Effector memory CD4-positive, alpha-beta T cell (primary cell): ENCODE data around the gene KCNA2.

ENCODE experiments used
- DNase-seq, 3 donors: peaks; one replicate each; pipeline ENCODE4 v3.0.0-alpha.2; 2020
- H3K27ac ChIP-seq: 2 replicates; pipeline ENCODE4 v1.7.0; 2013; ENCODE audit warnings: mild to moderate bottlenecking, low read length, moderate library complexity; ENCODE audit not compliant: insufficient read depth, poor library complexity, severe bottlenecking
- H3K27me3 ChIP-seq: replicated peaks from 2 replicates; pipeline ENCODE4 v1.7.0; 2013; ENCODE audit warnings: mild to moderate bottlenecking, low read length; ENCODE audit not compliant: insufficient read depth, control insufficient read depth, poor library complexity, severe bottlenecking
- H3K36me3 ChIP-seq: 2 replicates; pipeline ENCODE4 v1.7.0; 2013; ENCODE audit warnings: mild to moderate bottlenecking, low read length, moderate library complexity; ENCODE audit not compliant: control insufficient read depth, insufficient read depth
- H3K4me1 ChIP-seq: 2 replicates; pipeline ENCODE4 v1.7.0; 2013; ENCODE audit warnings: low read length, mild to moderate bottlenecking; ENCODE audit not compliant: control insufficient read depth, insufficient read depth, poor library complexity, severe bottlenecking
- H3K4me3 ChIP-seq: 2 replicates; pipeline ENCODE4 v1.7.0; 2013; ENCODE audit warnings: low read length, low read depth, mild to moderate bottlenecking; ENCODE audit not compliant: insufficient read depth, poor library complexity, severe bottlenecking
- H3K9me3 ChIP-seq: 2 replicates; pipeline ENCODE4 v1.7.0; 2013; ENCODE audit warnings: mild to moderate bottlenecking, low read length, moderate library complexity; ENCODE audit not compliant: control insufficient read depth
- total RNA-seq, 3 donors: gene quantifications; one replicate each; lab custom pipeline; 2026; lab: John Stamatoyannopoulos, UW

Gene KCNA2
- 5.1 to 5.8 (median 5.2) reads per million in 3 donors for total RNA-seq

- H3K4me1 ChIP-seq, result peaks cover 15% of the 10 kb centered on the region
These were observed at the start of gene KCNA2 for GRCh38 chr1:110605901-110606656. Gene KCNA2 (minus strand): TSS chr1:110606358. CDS start chr1:110604782, 1,576 bp downstream.

GRCh38 chr1:110650609-110651008, 44.5 kb upstream of the KCNA2 start:
- no peak for DNase-seq
- Histone ChIP-seq H3K36me3 (no peaks in the 10 kb centered on the region), H3K4me1 (peaks cover 41% of the 10 kb centered on the region), H3K27me3 (no peaks in the 10 kb centered on the region), H3K4me3 (no peak overlapping the region), H3K9me3 (no peaks in the 10 kb centered on the region), H3K27ac (no peak overlapping the region)

More at GRCh38 chr1:110605901-110606656, at the start of gene KCNA2:
- no peaks in the 10 kb centered on the region for H3K36me3 ChIP-seq
- no peak for DNase-seq
- H3K4me3 ChIP-seq, result peak within 1 kb of the TSS; percentile 79
- H3K27ac ChIP-seq, result no peak within 1 kb of the TSS
- H3K9me3 ChIP-seq, result no peaks in the 10 kb centered on the region
- peaks cover 37% of the 10 kb centered on the region for H3K27me3 ChIP-seq

- DNase-seq, result no peak
- Histone ChIP-seq H3K4me3 (no peak overlapping the region), H3K27ac (peak overlapping the region; percentile 61), H3K9me3 (no peaks in the 10 kb centered on the region), H3K4me1 (peaks cover 59% of the 10 kb centered on the region), H3K36me3 (no peaks in the 10 kb centered on the region), H3K27me3 (no peaks in the 10 kb centered on the region)
These were observed 42.3 kb upstream of the KCNA2 start for GRCh38 chr1:110648417-110648816.

GRCh38 chr1:110647254-110647891, 41.2 kb upstream of the KCNA2 start:
- DNase-seq, result no peak
- Histone ChIP-seq H3K4me1 (peaks cover 66% of the 10 kb centered on the region), H3K27ac (peak overlapping the region; percentile 61), H3K9me3 (no peaks in the 10 kb centered on the region), H3K4me3 (peak overlapping the region; percentile 10), H3K36me3 (no peaks in the 10 kb centered on the region), H3K27me3 (no peaks in the 10 kb centered on the region)

- no peaks in the 10 kb centered on the region for H3K36me3 ChIP-seq
- peaks cover 66% of the 10 kb centered on the region for H3K4me1 ChIP-seq
- no peaks in the 10 kb centered on the region for H3K9me3 ChIP-seq
- no peaks in the 10 kb centered on the region for H3K27me3 ChIP-seq
- DNase-seq, result no peak
- peak overlapping the region; percentile 61 for H3K27ac ChIP-seq
- no peak overlapping the region for H3K4me3 ChIP-seq
These were observed 39.9 kb upstream of the KCNA2 start for GRCh38 chr1:110645821-110646735.

GRCh38 chr1:110645211-110645610, 39.1 kb upstream of the KCNA2 start:
- H3K27ac ChIP-seq, result no peak overlapping the region
- peaks cover 69% of the 10 kb centered on the region for H3K4me1 ChIP-seq
- H3K9me3 ChIP-seq, result no peaks in the 10 kb centered on the region
- no peaks in the 10 kb centered on the region for H3K36me3 ChIP-seq
- DNase-seq, result no peak
- H3K4me3 ChIP-seq, result no peak overlapping the region
- H3K27me3 ChIP-seq, result no peaks in the 10 kb centered on the region

GRCh38 chr1:110643879-110644472, 37.8 kb upstream of the KCNA2 start:
- Histone ChIP-seq H3K27ac (peak overlapping the region; percentile 16), H3K9me3 (no peaks in the 10 kb centered on the region), H3K4me1 (peaks cover 66% of the 10 kb centered on the region), H3K4me3 (no peak overlapping the region), H3K27me3 (no peaks in the 10 kb centered on the region), H3K36me3 (no peaks in the 10 kb centered on the region)
- no peak for DNase-seq

- H3K9me3 ChIP-seq, result no peaks in the 10 kb centered on the region
- no peak for DNase-seq
- no peaks in the 10 kb centered on the region for H3K36me3 ChIP-seq
- peak overlapping the region; percentile 15 for H3K27ac ChIP-seq
- no peaks in the 10 kb centered on the region for H3K27me3 ChIP-seq
- no peak overlapping the region for H3K4me3 ChIP-seq
- H3K4me1 ChIP-seq, result peaks cover 68% of the 10 kb centered on the region
These were observed 33.7 kb upstream of the KCNA2 start for GRCh38 chr1:110639724-110640386.

- Histone ChIP-seq H3K27ac (peak overlapping the region; percentile 37), H3K27me3 (no peaks in the 10 kb centered on the region), H3K36me3 (no peaks in the 10 kb centered on the region), H3K4me1 (peaks cover 71% of the 10 kb centered on the region), H3K9me3 (no peaks in the 10 kb centered on the region), H3K4me3 (no peak overlapping the region)
- DNase-seq, result no peak
These were observed 32.4 kb upstream of the KCNA2 start for GRCh38 chr1:110638556-110638955.
